GM19397 (cell line): ENCODE measurements around the gene UBE2O.

ENCODE experiments used
- ATAC-seq: cut with Tn5 transposase; IDR thresholded peaks from one replicate; pipeline ENCODE4 v1.9.1; 2021; ENCODE audit warnings: mild to moderate bottlenecking, moderate library complexity; ENCODE audit not compliant: unreplicated experiment

UBE2O gene

DNA sequence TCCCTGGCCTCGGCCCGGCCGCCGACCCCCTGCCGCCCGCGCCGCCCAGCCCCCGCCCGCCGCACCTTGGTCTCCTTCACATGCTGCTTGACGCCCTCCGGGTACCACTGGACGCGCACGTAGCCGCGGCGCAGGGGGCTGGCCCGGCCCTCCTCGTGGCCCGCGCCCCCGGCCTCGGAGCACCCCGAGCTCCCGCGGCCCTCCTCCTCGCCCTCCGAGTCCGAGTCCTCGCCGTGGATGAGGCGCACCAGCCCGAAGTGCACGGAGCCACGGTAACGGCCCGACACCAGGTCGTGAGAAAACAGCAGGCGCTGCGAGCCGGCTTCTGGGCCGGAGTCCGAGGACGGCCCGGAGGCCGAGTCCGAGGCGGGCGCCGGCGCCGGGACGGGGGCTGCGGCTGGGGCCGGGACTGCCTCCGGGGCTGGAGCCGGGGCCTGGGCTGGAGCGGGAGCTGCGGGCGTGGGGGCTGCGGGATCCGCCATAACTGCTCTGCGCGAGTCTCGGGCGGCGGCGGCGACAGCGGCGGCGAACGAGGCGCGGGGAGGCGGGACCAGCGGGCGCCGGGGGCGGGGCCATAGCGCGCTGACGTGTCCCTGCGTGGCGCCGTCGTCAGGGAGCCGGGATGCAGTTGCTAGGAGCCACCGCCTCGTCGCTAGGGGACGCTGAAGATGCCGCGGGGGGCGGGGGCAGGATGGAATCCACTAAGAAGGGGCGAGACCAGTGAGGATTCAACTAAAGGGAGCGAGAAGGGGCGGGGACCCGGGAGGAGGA lies at the start of gene UBE2O:
UBE2O (minus strand) TSS at position 493 of the 771 bp plus-strand sequence; CDS start at position 482, 11 bp downstream.
- peak; percentile 87 for ATAC-seq

DNA sequence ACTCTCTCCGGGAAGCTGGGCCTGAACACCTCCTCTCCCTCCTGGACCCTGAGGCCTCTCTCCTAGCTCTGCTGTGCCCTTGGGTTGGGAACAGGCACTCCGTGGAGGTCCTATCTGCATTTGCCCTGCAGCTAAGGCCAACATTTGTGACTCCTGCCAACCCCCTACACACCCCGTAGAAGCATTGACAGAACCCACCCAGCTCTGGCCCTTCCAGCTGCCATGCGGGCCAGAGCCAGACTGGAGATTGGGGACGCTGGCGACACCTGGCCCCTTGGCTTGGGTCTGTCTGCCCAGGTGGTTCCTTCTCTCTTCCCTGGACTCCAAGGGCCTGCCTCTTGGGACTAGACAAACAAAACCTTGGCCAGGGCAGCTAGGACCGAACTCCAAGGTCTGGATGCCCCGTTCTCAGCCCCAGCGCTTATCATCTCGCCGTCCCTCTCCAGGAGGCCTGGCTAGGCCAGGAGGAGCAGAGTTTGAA lies 48.9 kb upstream of the UBE2O start:
- ATAC-seq = no peak

DNA sequence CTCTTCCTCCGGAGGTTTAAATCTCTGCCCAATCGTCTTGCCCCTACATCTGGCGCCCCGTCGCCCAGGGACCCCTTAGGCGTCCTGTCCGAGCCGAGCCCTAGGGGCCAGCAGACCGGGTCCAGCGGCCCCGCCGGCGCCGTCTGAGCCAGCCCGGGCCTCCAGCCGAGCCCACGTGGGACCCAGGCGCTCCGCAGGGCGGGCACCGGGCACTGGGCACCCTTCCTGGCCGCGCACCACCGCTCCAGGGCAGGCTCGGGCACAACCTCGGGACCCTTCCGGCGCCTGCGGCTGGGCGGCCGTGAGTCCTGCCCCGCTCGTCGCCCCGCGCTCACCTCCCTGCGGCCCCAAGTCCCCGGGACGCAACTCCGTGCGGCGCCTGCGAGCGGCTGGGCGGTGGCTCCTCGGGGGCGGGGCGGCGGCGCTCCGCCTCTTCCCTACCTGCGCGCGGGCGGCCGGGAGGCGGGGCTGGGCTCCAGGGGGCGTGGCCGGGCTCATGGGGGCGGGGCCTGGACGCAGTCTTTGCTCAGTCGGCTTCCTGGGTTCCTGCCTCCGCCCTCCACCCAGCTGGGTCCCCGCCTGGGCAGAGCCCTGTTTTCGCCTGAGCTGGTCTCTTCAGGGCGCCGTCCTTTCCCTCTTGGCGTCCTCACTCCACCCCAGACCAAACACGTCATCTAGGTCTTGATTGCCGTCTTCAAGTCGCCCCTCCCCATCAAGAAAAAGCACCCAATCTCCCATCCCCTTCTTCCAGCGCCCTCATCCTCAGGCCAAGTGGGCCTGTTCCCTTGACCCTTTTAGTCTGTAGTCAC lies 48.3 kb upstream of the UBE2O start, which contains the start of gene RHBDF2:
RHBDF2 (minus strand) TSS at position 406 of the 809 bp plus-strand sequence. CDS start 19,899 bp downstream, outside the sequence.
- ATAC-seq = peak; percentile 59

DNA sequence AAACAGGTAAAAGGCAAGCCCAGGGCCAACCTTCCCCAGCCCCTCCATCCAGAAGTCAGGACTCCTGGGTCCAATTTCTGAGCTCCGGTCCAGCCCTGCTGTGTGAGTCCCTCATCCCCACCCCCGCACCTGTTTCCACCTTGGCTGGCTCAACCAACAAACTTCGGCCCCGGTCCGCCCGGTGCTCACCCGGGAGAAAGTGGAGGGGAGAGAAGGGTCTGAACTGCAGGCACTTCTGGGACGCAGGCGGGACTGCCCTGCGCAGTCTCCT lies 47.7 kb upstream of the UBE2O start:
- no peak for ATAC-seq

DNA sequence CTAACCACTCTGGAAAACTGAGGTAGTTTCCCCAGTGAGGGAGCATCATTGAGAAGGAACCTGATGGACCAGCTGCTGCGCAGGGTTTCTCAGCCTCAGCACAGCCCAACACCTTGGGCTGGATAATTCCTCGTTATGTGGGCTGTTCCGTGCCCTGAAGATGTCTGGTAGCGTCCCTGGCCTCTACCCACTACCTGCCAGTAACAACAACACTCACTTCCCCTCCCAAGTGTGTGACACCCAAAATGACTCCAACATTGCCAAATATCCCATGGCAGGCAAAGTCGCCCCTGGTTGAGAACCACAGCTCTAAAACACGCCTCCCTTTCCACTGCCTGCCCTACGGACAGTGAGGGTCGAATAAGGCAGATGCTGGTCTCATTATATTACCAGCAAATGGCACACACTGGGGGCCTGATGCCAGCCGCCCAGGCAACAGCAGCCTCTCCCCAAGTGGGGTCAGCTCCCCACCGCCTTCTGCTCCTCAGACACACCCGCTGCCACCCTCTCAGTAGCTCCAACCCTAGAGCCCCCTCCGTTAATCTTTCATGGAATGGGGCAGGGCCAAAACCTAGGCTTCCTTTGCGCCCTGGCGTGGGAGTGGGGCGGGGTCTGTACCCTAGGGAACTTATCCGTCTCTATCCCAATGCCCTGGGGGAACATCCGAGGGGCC lies 47.3 kb upstream of the UBE2O start:
- no peak for ATAC-seq

DNA sequence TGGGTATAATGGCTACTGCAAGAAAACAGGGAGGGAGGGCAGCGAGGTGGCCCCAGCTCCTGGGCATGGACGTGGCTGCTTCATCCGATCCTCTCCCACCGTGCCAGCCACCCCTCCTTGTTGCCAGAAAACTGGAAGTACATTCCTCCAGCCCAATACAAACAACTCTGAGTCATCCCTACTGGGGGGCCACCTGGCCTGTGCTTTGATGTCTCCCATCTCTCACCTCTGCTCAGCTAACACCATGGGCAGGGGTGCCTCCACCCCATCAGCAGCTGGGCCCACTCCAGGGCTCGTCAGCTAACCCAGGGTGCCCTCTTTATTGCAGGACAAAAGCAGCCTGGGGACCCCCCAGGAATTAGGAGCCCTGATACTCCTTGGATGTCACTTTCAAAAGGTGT lies 46.3 kb upstream of the UBE2O start:
- ATAC-seq = no peak

DNA sequence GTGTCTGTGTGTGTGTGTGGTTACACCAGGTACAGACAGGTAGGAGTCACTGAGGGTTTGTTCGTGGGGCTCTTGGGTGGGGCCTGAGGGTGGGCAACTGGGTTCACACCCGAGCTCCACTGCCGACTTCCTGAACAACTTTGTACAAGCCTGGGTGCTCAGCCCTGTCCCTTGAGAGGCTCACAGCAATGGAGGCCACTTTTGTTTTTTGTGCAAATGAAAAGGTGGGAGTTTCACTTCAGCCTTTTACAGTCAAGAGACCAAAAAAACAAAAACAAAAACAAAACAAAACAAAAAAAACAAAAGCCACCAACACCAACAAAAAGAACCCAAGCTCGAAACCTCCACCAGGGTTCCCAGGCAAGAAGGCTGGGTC lies 45.9 kb upstream of the UBE2O start:
- ATAC-seq = no peak

DNA sequence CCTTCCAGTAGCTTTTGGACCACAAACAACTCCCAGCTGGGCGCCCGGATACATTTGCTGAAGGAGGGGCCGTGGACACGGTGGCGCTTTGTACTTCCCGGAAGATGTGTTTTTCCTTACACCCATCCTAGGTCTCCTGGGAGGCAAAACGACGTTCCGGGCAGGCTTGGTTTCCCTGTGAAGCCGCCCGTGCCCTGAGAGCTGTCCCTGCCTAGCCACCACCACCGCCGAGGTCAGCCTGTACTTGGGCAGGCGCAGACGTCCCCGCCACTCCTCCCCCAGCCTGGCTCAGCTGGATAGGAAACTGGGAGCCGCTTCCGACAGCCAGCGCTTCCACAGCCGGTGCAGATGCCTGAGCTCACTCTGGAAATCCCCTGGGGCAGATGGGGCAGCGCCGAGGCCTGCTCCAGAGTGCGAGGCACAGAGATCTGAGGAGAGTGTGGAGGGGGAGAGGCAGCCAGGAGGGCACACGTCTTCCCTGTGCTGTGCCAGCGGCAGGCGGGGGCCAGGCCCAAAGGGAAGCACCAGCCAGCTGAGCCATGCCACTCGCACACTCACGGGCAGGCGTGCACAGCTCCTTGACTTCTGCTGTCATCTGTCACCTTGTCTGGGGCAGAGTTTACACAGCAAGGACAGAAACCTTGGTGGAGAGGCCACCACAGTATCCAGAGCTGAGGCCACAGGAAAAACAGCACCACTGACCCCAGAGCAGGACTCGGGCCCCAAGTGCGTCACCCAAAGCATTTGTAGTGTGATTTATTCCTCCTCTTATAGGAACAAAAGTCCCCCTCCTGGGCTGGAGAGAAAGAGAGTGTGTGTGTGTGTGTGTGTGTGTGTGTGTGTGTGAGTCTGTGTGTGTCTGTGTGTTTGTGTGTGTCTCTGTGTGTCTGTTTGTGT lies 45.3 kb upstream of the UBE2O start:
- no peak for ATAC-seq

DNA sequence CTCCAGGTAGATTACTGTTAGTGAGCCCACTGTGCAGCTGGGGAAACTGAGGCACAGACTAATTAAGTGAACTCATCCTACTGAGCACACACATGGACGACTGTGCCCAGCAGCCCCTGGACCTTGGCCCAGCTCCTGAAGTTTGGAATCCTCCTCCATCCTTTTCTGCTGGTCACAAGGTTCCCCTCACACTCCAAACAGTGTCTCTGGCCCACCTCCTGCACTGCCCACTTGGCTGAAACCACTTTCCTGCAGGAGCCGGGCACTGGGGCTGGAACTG lies 44.7 kb upstream of the UBE2O start:
- no peak for ATAC-seq

DNA sequence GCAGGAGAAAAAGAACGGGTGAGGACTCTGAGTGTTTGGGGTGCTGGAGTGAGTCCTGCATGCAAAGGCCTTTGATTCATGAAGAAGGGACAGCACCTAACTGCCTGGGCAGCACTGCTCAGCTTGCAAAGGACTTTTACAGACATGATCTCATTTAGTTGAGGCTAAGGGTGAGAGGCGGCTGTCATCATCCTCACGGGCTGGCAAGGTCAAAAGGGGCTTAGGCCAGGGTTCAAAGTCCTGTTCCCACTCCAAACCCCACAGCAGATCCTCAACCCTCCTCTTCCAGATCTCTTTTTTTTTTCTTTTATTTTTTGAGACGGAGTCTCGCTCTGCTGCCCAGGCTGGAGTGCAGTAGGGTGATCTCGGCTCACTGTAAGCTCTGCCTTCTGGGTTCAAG lies 43.5 kb upstream of the UBE2O start:
- no peak for ATAC-seq

DNA sequence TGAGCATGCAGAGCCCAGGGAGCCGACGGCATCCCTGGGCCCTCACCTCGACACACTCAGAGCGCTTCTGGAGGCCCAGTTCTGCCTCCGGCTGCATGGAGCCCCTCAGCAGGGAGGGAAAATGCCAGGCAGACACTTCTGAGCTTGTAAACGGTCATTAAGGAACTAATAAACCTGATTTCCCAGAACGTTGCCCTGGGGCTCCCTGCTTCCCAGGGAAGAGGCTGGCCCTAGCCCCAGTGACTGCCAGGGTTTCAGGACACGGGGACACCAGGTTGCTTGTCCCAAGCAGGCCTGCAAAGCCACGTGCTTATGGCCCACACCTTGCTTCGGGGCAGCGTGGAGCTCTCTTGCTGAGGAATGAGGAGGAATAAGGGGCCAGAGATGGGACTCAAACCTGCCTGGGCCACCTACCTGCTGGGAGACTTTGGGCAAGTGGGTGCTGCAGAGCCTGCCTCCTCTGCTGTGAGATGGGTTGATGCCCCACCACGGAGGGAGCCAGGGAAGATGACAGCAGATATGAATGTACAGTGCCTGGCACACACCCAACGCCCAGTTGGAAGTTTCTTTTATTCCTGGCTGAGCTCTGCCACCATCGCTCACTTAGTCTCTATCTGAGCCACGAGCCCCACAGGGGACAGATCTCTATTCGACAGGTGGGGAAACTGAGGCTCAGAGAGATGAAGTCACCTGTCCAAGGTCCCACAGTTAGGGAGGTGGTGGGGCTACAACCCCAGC lies 42.9 kb upstream of the UBE2O start:
- ATAC-seq = no peak

DNA sequence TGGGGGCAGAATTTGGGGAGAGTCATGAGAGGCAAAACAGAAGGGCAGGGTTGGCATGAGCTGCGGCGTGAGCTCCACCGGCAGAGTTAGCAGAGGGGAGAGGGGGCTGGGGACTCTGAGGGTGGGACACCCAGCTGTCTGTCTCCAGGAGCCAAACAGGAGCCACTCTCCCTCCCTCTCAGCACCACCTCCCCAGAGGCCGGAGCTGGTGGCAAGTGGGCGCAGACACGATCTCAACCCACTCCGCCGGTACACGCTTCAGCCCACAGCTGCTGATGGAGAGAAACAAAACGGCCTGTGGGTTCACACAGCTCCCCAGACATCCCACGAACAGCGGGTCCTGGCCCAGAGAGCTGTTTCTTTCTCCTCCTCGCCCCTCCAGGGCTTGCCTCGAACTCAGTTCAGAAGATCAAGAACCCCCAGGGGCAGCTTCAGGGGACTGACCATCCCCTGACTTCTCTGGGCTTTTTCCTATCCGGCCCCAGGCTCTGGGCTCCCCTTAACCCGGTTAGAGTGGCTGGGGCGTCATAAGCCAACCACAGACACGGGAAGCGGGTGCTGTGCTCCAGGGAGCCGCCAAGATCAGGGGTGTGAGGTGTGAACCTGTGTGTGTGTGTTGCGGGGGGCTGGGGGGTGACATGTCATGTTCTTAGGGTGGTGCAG lies 40.7 kb upstream of the UBE2O start:
- no peak for ATAC-seq

DNA sequence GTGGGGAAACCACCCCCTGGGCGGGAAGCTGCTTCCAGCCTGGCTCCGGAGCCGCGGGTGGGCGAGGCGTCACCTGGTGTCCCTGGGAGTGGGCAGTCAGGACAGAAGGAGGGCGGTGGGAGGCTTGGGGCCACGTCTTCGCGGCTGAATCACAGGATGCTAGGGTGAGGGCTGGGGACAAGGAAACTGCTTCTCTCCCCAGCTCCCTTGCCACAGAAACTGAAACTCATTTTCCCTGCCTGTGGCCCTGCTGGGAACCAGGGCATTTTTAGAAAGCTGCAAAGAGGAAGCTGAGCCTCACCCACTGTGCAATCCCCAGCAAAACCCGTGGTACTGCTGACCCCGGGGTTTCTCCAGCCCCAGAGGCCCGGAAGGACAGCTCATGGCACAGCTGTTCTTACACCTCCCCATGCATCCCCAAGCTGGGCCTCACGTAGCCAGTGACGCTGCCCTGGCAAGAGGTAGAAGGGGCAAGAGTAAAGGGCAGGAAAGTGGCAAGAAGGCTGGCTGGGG lies 40.1 kb upstream of the UBE2O start:
- peak; percentile 37 for ATAC-seq

DNA sequence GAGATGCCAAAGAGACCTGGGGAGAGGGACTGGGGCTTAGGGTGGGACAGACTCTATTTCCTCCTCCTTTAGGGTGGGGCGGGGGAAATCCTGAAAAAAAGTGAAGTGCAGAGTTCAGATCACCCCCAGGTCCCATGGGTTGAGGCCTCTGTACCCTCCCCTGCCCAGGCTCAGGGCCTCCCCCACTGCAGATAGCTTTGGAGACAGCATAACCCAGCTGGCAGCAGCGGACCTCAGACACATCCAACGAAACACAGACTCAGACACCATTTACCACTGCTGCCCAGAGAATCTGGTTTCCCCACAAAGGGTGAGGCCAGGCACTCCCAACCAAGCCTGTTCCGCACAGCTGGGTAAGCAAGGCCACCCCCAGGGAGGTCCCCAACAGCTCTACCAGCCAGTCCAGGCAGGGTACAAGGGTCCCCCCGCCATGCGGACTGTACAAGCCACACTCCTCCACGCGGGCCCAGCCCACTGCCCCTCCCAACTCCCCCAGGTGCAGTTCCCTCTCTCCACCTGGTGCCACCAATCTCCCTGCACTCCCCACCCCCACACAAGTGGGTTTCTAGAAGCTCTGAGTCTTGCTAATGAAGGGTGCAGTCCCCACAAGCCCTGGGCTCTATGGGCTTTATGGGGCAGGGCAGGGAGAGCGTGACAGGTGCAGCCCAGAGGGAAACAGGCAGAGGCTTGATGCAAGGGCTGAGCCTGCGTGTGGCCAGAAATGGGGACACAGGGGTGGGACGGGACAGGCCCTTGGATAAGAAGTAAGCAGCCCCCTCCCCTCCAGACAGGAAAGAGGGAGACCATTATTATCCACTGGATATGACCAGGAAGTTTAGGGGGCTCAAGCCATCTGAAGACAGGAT lies 39.4 kb upstream of the UBE2O start:
- peak; percentile 38 for ATAC-seq

DNA sequence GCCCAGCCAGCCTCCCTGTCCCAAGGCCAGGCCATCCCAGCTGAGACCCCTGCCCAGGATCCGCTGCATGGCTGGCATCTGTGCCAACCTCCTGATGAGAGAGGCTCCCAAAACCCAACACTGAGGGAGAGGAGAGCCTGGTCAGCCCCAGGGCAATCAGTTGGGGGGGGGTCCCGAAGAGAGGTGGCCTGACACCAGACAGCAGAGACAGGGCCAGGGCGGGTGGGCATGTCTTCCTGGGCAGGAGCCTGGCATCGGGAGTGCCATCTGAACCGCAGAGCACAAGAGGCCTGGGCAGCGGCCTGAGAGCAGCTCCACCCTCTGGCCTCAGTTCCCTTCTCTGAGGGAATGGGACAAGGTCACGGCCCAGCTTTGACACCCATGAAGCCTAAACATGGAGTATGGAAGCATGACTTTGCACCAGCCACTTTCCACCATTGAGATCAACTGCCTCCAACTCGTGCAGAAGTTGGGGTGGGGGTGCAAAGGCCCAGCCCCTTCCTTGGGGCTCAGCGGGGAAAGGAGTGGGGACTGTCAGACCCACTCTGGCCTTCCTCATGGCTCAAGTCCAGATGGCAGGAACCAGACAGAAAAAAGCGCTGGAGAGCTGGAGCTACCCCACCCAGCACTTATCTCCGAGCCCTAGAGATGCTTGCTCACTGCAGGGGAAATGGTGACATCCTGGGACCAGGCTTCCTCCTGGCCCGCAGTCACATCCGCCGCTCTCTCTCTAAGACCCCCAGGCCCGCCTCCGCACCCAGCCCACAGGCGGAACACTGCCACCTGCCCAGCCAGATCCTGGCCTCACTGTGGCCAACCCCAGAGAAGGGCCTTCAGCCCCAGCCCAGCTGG lies 38.5 kb upstream of the UBE2O start:
- ATAC-seq = peak; percentile 10

DNA sequence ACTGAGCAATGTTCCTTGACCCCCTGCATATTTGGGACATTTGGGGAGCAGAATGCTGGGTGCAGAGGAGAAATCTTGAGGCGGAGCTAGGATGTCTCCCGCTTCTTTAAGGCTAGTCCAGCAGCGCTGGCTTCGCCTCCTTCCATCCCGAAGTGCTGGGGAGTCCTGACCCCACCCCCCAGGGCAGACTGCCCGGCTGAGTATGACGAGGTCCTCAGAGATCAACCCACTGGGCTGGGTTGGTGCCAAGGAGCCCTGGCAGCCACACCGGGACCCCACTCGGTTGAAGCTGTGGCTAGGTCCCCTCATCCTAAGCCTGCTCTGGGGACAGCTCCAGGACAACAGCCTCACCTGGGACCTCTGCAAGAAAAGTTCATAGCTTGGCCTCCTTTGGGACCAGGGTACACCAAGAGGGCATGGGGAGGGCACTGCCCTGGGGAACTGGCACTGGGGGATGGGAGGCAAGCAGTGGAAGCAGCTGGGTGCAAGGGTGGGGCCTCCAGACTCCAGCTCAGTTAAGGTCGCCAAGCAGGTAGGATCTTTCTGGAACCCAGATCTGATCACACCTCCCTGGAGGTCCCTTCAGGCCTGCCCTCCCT lies 37.3 kb upstream of the UBE2O start:
- ATAC-seq = no peak
